Activated CD4-positive, alpha-beta T cell treated with anti-CD3 and anti-CD28 coated beads, Interleukin-2, amount 10 ng/mL, durations not matched to agents 7 days and 5 days (primary cell): ENCODE data around the gene ZNF182. TPM values are rescaled to one million over a fixed set of nuclear protein-coding genes. Genes with fewer than 3 reads are reported as not detected.
"Not testable (repeated sequence)": the region's sequence is repeated elsewhere in the genome, so short reads cannot be mapped to it uniquely, and the experiment has no call there.

Experiments
- CTCF ChIA-PET: fragments of 350-600 bp; sonication (Branson Sonifier 250); formaldehyde crosslinking; loops from one replicate; lab custom pipeline; 2021; ENCODE audit warnings: antibody characterized with exemption; lab: Charles Lee
- POLR2A ChIA-PET: fragments of 350-600 bp; sonication (Branson Sonifier 250); formaldehyde crosslinking; loops from one replicate; lab custom pipeline; 2021; ENCODE audit warnings: antibody characterized with exemption; lab: Charles Lee
- DNase-seq: peaks from one replicate; pipeline ENCODE4 v3.0.0-alpha.2; 2020
- H3K27ac Mint-ChIP-seq: one replicate; pipeline ENCODE4 v1.8.0; 2021; ENCODE audit warnings: mild to moderate bottlenecking, moderate library complexity, mixed read lengths
- H3K27me3 Mint-ChIP-seq: one replicate; pipeline ENCODE4 v1.8.0; 2021; ENCODE audit warnings: mixed read lengths
- H3K36me3 Mint-ChIP-seq: one replicate; pipeline ENCODE4 v1.8.0; 2021; ENCODE audit warnings: low read depth, mixed read lengths
- H3K4me1 Mint-ChIP-seq: one replicate; pipeline ENCODE4 v1.8.0; 2021; ENCODE audit warnings: mixed read lengths
- H3K4me3 Mint-ChIP-seq: one replicate; pipeline ENCODE4 v1.8.0; 2021; ENCODE audit warnings: mild to moderate bottlenecking, moderate library complexity, mixed read lengths
- H3K9me3 Mint-ChIP-seq: one replicate; pipeline ENCODE4 v1.8.0; 2021; ENCODE audit warnings: mixed read lengths
- total RNA-seq, 2 experiments: library from RNA; stranded (reverse); gene quantifications; one replicate each; pipeline ENCODE4 v1.2.3, GENCODE V29; 2021

Gene ZNF182
- total RNA-seq, 2 experiments from 2014 or later, result 10.5 to 12.3 TPM

DNA sequence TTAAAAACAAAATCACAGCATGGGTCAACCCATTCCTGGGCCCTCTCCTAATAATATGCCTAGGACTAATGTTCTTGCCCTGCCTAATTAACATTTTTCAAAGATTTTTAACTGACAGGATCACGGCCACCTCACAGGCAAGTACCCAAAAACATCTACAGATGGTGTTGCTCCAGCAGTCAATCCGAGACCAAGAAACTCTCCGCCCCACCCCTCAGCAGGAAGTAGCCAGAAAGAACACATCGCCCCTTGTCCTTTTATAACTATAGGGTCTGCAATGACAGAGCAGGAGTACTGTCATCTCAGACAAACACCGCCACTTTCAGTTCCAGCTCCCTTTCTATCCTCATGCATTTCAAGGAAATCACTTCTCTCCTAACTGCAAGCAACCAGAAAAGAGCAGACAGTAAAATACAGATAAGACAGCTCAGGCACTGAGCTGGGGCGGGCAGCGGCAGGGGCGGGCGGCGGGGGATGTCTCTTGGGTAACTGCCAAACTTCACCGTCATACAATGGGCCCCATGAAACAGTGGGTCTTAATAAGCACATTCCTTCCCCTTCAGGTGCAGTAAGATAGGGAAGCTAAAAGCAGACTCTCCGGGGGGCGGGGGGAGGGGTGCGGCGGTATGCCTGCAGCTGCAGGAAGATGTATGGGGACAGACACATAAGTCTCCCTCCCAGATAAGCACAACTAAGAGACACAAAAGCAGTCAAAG, 67.4 kb downstream of the ZNF182 start:
- CTCF ChIA-PET, result interaction anchor here (0.7 kb wide), 1 partner anchor 89 kb away, joined by 3 read pairs; no protein-coding TSS in a partner anchor
- Mint-ChIP-seq H3K36me3 (no peaks in the 10 kb centered on the region), H3K9me3 (no peaks in the 10 kb centered on the region), H3K27me3 (no peaks in the 10 kb centered on the region), H3K4me3 (peak overlapping the region; percentile 63), H3K4me1 (peaks cover 9% of the 10 kb centered on the region), H3K27ac (peak overlapping the region; percentile 83)
- peak; percentile 6 for DNase-seq
- POLR2A ChIA-PET, result no interaction called here

DNA sequence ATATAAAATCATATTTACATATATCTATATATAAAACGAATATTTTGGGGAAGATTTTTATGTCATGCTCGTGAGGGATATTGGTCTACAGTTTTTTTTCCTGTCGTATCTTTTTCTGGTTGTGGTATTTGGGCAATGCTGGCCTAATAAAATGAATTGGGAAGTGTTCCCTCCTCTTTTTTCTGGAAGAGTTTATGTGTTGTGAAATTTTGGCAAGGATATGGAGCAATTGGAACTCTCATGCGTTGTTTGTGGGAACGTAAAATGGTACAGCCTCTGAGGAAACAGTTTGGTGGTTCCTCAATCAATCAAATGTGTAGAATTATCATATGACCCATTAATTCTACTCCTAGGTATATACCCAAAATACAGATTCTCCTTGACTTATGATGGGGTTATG, 69.8 kb downstream of the ZNF182 start:
- no peaks in the 10 kb centered on the region for H3K9me3 Mint-ChIP-seq
- H3K4me3 Mint-ChIP-seq, result no peak overlapping the region
- ChIA-PET CTCF (no interaction called here), POLR2A (no interaction called here)
- H3K4me1 Mint-ChIP-seq, result peaks cover 9% of the 10 kb centered on the region
- H3K27me3 Mint-ChIP-seq, result no peaks in the 10 kb centered on the region
- no peak for DNase-seq
- no peaks in the 10 kb centered on the region for H3K36me3 Mint-ChIP-seq
- H3K27ac Mint-ChIP-seq, result no peak overlapping the region

- H3K4me3 Mint-ChIP-seq, H3K9me3 Mint-ChIP-seq, POLR2A ChIA-PET, DNase-seq, H3K27me3 Mint-ChIP-seq, H3K27ac Mint-ChIP-seq, H3K4me1 Mint-ChIP-seq, CTCF ChIA-PET, H3K36me3 Mint-ChIP-seq: not testable (repeated sequence)
These were observed 71.8 kb downstream of the ZNF182 start for GRCh38 chrX:47931970-47932369.

DNA sequence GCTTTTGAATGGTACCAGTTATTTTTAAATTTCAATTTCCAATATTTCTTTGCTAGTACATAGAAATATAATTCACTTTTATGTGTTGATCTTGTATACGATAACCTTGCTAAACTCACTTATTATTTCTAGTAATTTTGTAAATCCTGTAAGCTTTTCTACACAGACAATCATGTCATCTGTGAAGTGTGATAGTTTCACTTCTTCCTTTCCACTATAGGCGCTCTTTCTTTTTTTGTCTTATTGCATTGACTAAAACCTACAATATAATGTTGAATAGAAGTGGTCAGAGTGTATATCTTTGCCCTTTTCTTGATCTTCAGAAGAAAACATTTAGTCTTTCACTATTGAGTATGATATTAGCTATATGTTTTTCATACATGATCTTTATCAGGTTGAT, 76.6 kb downstream of the ZNF182 start:
- Mint-ChIP-seq H3K27ac (no peak overlapping the region), H3K36me3 (no peaks in the 10 kb centered on the region), H3K4me1 (no peaks in the 10 kb centered on the region), H3K27me3 (no peaks in the 10 kb centered on the region), H3K4me3 (no peak overlapping the region), H3K9me3 (peaks cover 3% of the 10 kb centered on the region)
- ChIA-PET POLR2A (no interaction called here), CTCF (no interaction called here)
- DNase-seq, result no peak

Other genes with a start within 250 kb of the ZNF182 start
- 1 to 10 TPM; 8.6 to 9.4 TPM for gene ZNF81, start 167.1 kb downstream of the ZNF182 start, total RNA-seq
- under 1 TPM; 0.32 to 0.40 TPM for gene SPACA5, start 3.0 kb upstream of the ZNF182 start, total RNA-seq
- gene ZNF630, start 67.7 kb upstream of the ZNF182 start, total RNA-seq, result under 1 TPM; 0.52 to 0.87 TPM
- not detected for gene SPACA5B, start 126.6 kb upstream of the ZNF182 start, total RNA-seq
- gene SSX5, start 192.8 kb upstream of the ZNF182 start, total RNA-seq, result not detected